NT2/D1 (cell line): Measurements from ENCODE around the gene F3.

Experiments used
- YY1 ChIP-seq: IDR thresholded peaks from 2 replicates; pipeline ENCODE4 v1.6.1; 2011; ENCODE audit not compliant: insufficient read length, insufficient read depth
- ZNF274 ChIP-seq: IDR thresholded peaks from 2 replicates; pipeline ENCODE4 v1.6.1; 2011; ENCODE audit warnings: mild to moderate bottlenecking, low read depth, low read length

DNA sequence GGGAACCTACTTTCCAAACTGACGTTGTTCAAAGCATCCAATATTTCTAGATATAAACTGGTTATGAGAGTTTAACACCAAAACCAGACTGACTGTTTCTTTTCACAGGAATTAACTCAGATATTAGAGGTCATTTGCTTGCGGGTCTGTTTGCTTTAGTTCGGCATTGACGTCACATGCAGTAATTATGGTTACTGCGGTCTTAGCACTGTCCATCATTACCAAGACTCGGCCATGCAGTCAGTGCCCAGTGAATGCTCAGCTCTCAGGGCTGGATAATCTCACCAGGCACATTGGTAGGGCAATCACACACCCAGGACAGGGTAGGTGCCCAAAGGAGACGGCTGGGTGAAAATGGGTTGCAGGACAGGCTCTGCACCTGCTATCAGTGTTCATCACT, 9.9 kb upstream of the F3 start:
- TF ChIP-seq ZNF274 (no peak), YY1 (no peak)
